GDM1 (cell line): Measurements from ENCODE around the gene METTL22.

Source experiments
- DNase-seq: peaks from one replicate; lab custom pipeline; 2025; lab: John Stamatoyannopoulos, UW

The METTL22 gene

GRCh38 chr16:8594149-8594666 lies 27.3 kb upstream of the METTL22 start:
- DNase-seq = no peak

GRCh38 chr16:8595783-8596182 lies 25.7 kb upstream of the METTL22 start:
- no peak for DNase-seq

- DNase-seq = no peak
These were observed 24.9 kb upstream of the METTL22 start for GRCh38 chr16:8596581-8596980.

- no peak for DNase-seq
These were observed 21.2 kb upstream of the METTL22 start for GRCh38 chr16:8600144-8600775.

GRCh38 chr16:8605554-8605953 lies 15.9 kb upstream of the METTL22 start:
- no peak for DNase-seq

- no peak for DNase-seq
These were observed 14.3 kb upstream of the METTL22 start for GRCh38 chr16:8607214-8607613.

- DNase-seq = no peak
These were observed 10.4 kb upstream of the METTL22 start for GRCh38 chr16:8611122-8611521.

- DNase-seq = no peak
These were observed 9.5 kb upstream of the METTL22 start for GRCh38 chr16:8611886-8612600.

- DNase-seq = no peak
These were observed 7.0 kb upstream of the METTL22 start for GRCh38 chr16:8614435-8615029.

- no peak for DNase-seq
These were observed 1.7 kb upstream of the METTL22 start for GRCh38 chr16:8619671-8620370.

GRCh38 chr16:8620535-8620934 lies 963 bp upstream of the METTL22 start:
- DNase-seq = no peak

- no peak for DNase-seq
These were observed 301 bp upstream of the METTL22 start for GRCh38 chr16:8621222-8621571.

- no peak for DNase-seq
These were observed 788 bp downstream of the METTL22 start for GRCh38 chr16:8622315-8622656.

GRCh38 chr16:8623634-8624033 lies 2.1 kb downstream of the METTL22 start:
- no peak for DNase-seq

GRCh38 chr16:8625491-8626087 lies 4.1 kb downstream of the METTL22 start:
- no peak for DNase-seq

GRCh38 chr16:8626946-8627345 lies 5.4 kb downstream of the METTL22 start:
- DNase-seq = no peak

- no peak for DNase-seq
These were observed 6.0 kb downstream of the METTL22 start for GRCh38 chr16:8627456-8627855.

GRCh38 chr16:8628981-8629725 lies 7.7 kb downstream of the METTL22 start:
- no peak for DNase-seq

- no peak for DNase-seq
These were observed 8.9 kb downstream of the METTL22 start for GRCh38 chr16:8630255-8630953.

- no peak for DNase-seq
These were observed 9.9 kb downstream of the METTL22 start for GRCh38 chr16:8631373-8631772.

- DNase-seq = no peak
These were observed 10.4 kb downstream of the METTL22 start for GRCh38 chr16:8631818-8632465.
